HG03575 (cell line): ENCODE results near the gene SPTBN1.
"Not testable (repeated sequence)": the region's sequence is repeated elsewhere in the genome, so short reads cannot be mapped to it uniquely, and the experiment has no call there.

Experiments
- ATAC-seq: cut with Tn5 transposase; IDR thresholded peaks from one replicate; pipeline ENCODE4 v1.9.1; 2021; ENCODE audit not compliant: unreplicated experiment, insufficient number of reproducible peaks, low FRiP score; ENCODE audit errors: extremely low read depth

SPTBN1 gene

GRCh38 chr2:54492335-54492734, 36.2 kb downstream of the SPTBN1 start:
- no peak for ATAC-seq

GRCh38 chr2:54494087-54494486, 38.0 kb downstream of the SPTBN1 start:
- no peak for ATAC-seq

- ATAC-seq, result no peak
Observed at GRCh38 chr2:54496920-54497319, 40.8 kb downstream of the SPTBN1 start.

- no peak for ATAC-seq
Observed at GRCh38 chr2:54497763-54498680, 41.9 kb downstream of the SPTBN1 start.

GRCh38 chr2:54499661-54500060, 43.5 kb downstream of the SPTBN1 start:
- ATAC-seq, result no peak

- ATAC-seq, result no peak
Observed at GRCh38 chr2:54500404-54501205, 44.5 kb downstream of the SPTBN1 start.

- no peak for ATAC-seq
Observed at GRCh38 chr2:54502731-54503130, 46.6 kb downstream of the SPTBN1 start.

- no peak for ATAC-seq
Observed at GRCh38 chr2:54503192-54503591, 47.1 kb downstream of the SPTBN1 start.

- ATAC-seq, result no peak
Observed at GRCh38 chr2:54503828-54504227, 47.7 kb downstream of the SPTBN1 start.

GRCh38 chr2:54504866-54505265, 48.7 kb downstream of the SPTBN1 start:
- ATAC-seq, result no peak

GRCh38 chr2:54508541-54508940, 52.4 kb downstream of the SPTBN1 start:
- no peak for ATAC-seq

- not testable (repeated sequence) for ATAC-seq
Observed at GRCh38 chr2:54509043-54509442, 52.9 kb downstream of the SPTBN1 start.

- no peak for ATAC-seq
Observed at GRCh38 chr2:54510916-54511315, 54.8 kb downstream of the SPTBN1 start.

- ATAC-seq, result no peak
Observed at GRCh38 chr2:54512183-54512582, 56.1 kb downstream of the SPTBN1 start.

GRCh38 chr2:54512663-54513362, 56.7 kb downstream of the SPTBN1 start:
- ATAC-seq, result no peak

- ATAC-seq, result no peak
Observed at GRCh38 chr2:54513363-54513715, 57.2 kb downstream of the SPTBN1 start.

- no peak for ATAC-seq
Observed at GRCh38 chr2:54514822-54515569, 58.9 kb downstream of the SPTBN1 start.

GRCh38 chr2:54516842-54517241, 60.7 kb downstream of the SPTBN1 start:
- ATAC-seq, result no peak

GRCh38 chr2:54518016-54518415, 61.9 kb downstream of the SPTBN1 start:
- not testable (repeated sequence) for ATAC-seq
